Calu3 (cell line): ENCODE measurements around the gene SOHLH1. TPM values are rescaled to one million over a fixed set of nuclear protein-coding genes. Genes with fewer than 3 reads are reported as not detected.

Experiments
- BruUV-seq: library from RNA; stranded (reverse); fragments of 400-500 nt; replicated peaks from 2 replicates; lab custom pipeline; 2021; lab: Mats Ljungman, UMichigan
- CTCF ChIA-PET: fragments of 300-600 bp; sonication (Branson Sonifier 250); formaldehyde crosslinking; loops from one replicate; lab custom pipeline; 2022; ENCODE audit warnings: antibody characterized with exemption; lab: Charles Lee
- DNase-seq: peaks from one replicate; pipeline ENCODE4 v3.0.0; 2022
- H3K27ac Mint-ChIP-seq: one replicate; pipeline ENCODE4 v1.8.0; 2022; ENCODE audit warnings: mixed read lengths; ENCODE audit not compliant: unreplicated experiment
- H3K27me3 Mint-ChIP-seq: one replicate; pipeline ENCODE4 v1.8.0; 2022; ENCODE audit warnings: mixed read lengths; ENCODE audit not compliant: unreplicated experiment
- H3K36me3 Mint-ChIP-seq: one replicate; pipeline ENCODE4 v1.8.0; 2022; ENCODE audit warnings: mild to moderate bottlenecking, moderate library complexity, mixed read lengths; ENCODE audit not compliant: insufficient read depth, unreplicated experiment
- H3K4me1 Mint-ChIP-seq: one replicate; pipeline ENCODE4 v1.8.0; 2022; ENCODE audit warnings: mild to moderate bottlenecking, low read depth, mixed read lengths; ENCODE audit not compliant: unreplicated experiment
- H3K4me3 Mint-ChIP-seq: one replicate; pipeline ENCODE4 v1.8.0; 2022; ENCODE audit warnings: mild to moderate bottlenecking, low read depth, moderate library complexity, mixed read lengths; ENCODE audit not compliant: unreplicated experiment
- H3K9me3 Mint-ChIP-seq: one replicate; pipeline ENCODE4 v1.8.0; 2022; ENCODE audit warnings: low read depth, mixed read lengths; ENCODE audit not compliant: unreplicated experiment
- CTCF ChIP-seq: fragments of 200-600 bp; IDR thresholded peaks from one replicate; pipeline ENCODE4 v1.8.0; 2022; ENCODE audit warnings: antibody characterized with exemption; ENCODE audit not compliant: unreplicated experiment
- intact Hi-C: fragments of 100-400 bp; cut with micrococcal nuclease; formaldehyde crosslinking; loops from one replicate; pipeline ENCODE4 v1.10.0; 2022; ENCODE audit not compliant: unreplicated experiment
- total RNA-seq: library from RNA; stranded (reverse); gene quantifications from 2 replicates; pipeline ENCODE4 v1.2.3, GENCODE V29; 2022

SOHLH1 gene
- total RNA-seq, 1 experiment from 2014 or later = not detected

- TF ChIP-seq CTCF = no peak
- no TSS peak for BruUV-seq
- no peaks in the 10 kb centered on the region for H3K4me1 Mint-ChIP-seq
- H3K27me3 Mint-ChIP-seq = peaks cover 58% of the 10 kb centered on the region
- CTCF ChIA-PET = no interaction called here
- H3K9me3 Mint-ChIP-seq = no peaks in the 10 kb centered on the region
- H3K27ac Mint-ChIP-seq = no peak overlapping the region
- H3K36me3 Mint-ChIP-seq = no peaks in the 10 kb centered on the region
- intact Hi-C loops = no loop called here
- no peak overlapping the region for H3K4me3 Mint-ChIP-seq
- no peak for DNase-seq
Measured at GRCh38 chr9:135745686-135746324, 46.5 kb upstream of the SOHLH1 start.

GRCh38 chr9:135745189-135745588 is 45.9 kb upstream of the SOHLH1 start:
- no peaks in the 10 kb centered on the region for H3K9me3 Mint-ChIP-seq
- intact Hi-C loops = no loop called here
- H3K4me1 Mint-ChIP-seq = no peaks in the 10 kb centered on the region
- H3K36me3 Mint-ChIP-seq = no peaks in the 10 kb centered on the region
- H3K27ac Mint-ChIP-seq = no peak overlapping the region
- H3K4me3 Mint-ChIP-seq = no peak overlapping the region
- BruUV-seq = no TSS peak
- peaks cover 57% of the 10 kb centered on the region for H3K27me3 Mint-ChIP-seq
- CTCF ChIA-PET = no interaction called here
- DNase-seq = no peak
- no peak for TF ChIP-seq CTCF

GRCh38 chr9:135744333-135745070 is 45.2 kb upstream of the SOHLH1 start:
- Mint-ChIP-seq H3K27ac (no peak overlapping the region), H3K27me3 (peaks cover 57% of the 10 kb centered on the region), H3K4me3 (no peak overlapping the region), H3K4me1 (no peaks in the 10 kb centered on the region), H3K9me3 (no peaks in the 10 kb centered on the region), H3K36me3 (no peaks in the 10 kb centered on the region)
- intact Hi-C loops = no loop called here
- no peak for DNase-seq
- no peak for TF ChIP-seq CTCF
- CTCF ChIA-PET = no interaction called here
- no TSS peak for BruUV-seq

- Mint-ChIP-seq H3K27me3 (peaks cover 60% of the 10 kb centered on the region), H3K36me3 (no peaks in the 10 kb centered on the region), H3K9me3 (no peaks in the 10 kb centered on the region), H3K4me1 (no peaks in the 10 kb centered on the region), H3K4me3 (no peak overlapping the region), H3K27ac (no peak overlapping the region)
- CTCF ChIA-PET = no interaction called here
- no peak for TF ChIP-seq CTCF
- BruUV-seq = no TSS peak
- intact Hi-C loops = no loop called here
- no peak for DNase-seq
Measured at GRCh38 chr9:135743546-135744332, 44.5 kb upstream of the SOHLH1 start.
